ENCODE data around the gene HOXC6.

GRCh38 chr12:54012631-54013409 is 15.4 kb upstream of the HOXC6 start:
- TF ChIP-seq, protein P1, sequence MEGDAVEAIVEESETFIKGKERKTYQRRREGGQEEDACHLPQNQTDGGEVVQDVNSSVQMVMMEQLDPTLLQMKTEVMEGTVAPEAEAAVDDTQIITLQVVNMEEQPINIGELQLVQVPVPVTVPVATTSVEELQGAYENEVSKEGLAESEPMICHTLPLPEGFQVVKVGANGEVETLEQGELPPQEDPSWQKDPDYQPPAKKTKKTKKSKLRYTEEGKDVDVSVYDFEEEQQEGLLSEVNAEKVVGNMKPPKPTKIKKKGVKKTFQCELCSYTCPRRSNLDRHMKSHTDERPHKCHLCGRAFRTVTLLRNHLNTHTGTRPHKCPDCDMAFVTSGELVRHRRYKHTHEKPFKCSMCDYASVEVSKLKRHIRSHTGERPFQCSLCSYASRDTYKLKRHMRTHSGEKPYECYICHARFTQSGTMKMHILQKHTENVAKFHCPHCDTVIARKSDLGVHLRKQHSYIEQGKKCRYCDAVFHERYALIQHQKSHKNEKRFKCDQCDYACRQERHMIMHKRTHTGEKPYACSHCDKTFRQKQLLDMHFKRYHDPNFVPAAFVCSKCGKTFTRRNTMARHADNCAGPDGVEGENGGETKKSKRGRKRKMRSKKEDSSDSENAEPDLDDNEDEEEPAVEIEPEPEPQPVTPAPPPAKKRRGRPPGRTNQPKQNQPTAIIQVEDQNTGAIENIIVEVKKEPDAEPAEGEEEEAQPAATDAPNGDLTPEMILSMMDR (IDR thresholded peaks at IDR 0.05): no peak
- TF ChIP-seq POLR2A (IDR thresholded peaks at IDR 0.05): no peak
